ENCODE results near the gene COBL.

COBL gene

GRCh38 chr7:51186531-51186930 lies 130.1 kb downstream of the COBL start:
- DNase-seq, result no peak

- no peak for DNase-seq
These were observed 133.9 kb downstream of the COBL start for GRCh38 chr7:51182636-51183166.

- no peak for DNase-seq
These were observed 136.5 kb downstream of the COBL start for GRCh38 chr7:51180092-51180491.

- DNase-seq, result no peak
These were observed 140.6 kb downstream of the COBL start for GRCh38 chr7:51175992-51176388.

- no peak for DNase-seq
These were observed 141.2 kb downstream of the COBL start for GRCh38 chr7:51175316-51175991.

- DNase-seq, result no peak
These were observed 151.3 kb downstream of the COBL start for GRCh38 chr7:51165337-51165736.

- peak; percentile 79 for DNase-seq
These were observed 153.8 kb downstream of the COBL start for GRCh38 chr7:51162724-51163329.

GRCh38 chr7:51161937-51162336 lies 154.7 kb downstream of the COBL start:
- no peak for DNase-seq

- peak; percentile 76 for DNase-seq
These were observed 155.5 kb downstream of the COBL start for GRCh38 chr7:51160990-51161615.

- DNase-seq, result no peak
These were observed 156.2 kb downstream of the COBL start for GRCh38 chr7:51160411-51160810.

GRCh38 chr7:51158742-51159445 lies 157.7 kb downstream of the COBL start:
- no peak for DNase-seq

GRCh38 chr7:51158211-51158610 lies 158.4 kb downstream of the COBL start:
- DNase-seq, result no peak

- no peak for DNase-seq
These were observed 162.4 kb downstream of the COBL start for GRCh38 chr7:51154201-51154600.

- no peak for DNase-seq
These were observed 163.9 kb downstream of the COBL start for GRCh38 chr7:51152706-51153200.

- no peak for DNase-seq
These were observed 165.2 kb downstream of the COBL start for GRCh38 chr7:51151455-51151854.

GRCh38 chr7:51150193-51150592 lies 166.4 kb downstream of the COBL start:
- no peak for DNase-seq

- no peak for DNase-seq
These were observed 168.4 kb downstream of the COBL start for GRCh38 chr7:51148216-51148615.

GRCh38 chr7:51146816-51147586 lies 169.6 kb downstream of the COBL start:
- no peak for DNase-seq

GRCh38 chr7:51144178-51144577 lies 172.4 kb downstream of the COBL start:
- DNase-seq, result no peak

GRCh38 chr7:51142741-51143385 lies 173.7 kb downstream of the COBL start:
- no peak for DNase-seq

- peak; percentile 37 for DNase-seq
These were observed 175.1 kb downstream of the COBL start for GRCh38 chr7:51141451-51142003.

Measured in NCI-H1092 treated with DMSO at 0.1 percent for 48 hours (cell line).